Erythroblast (primary cell): ENCODE data around the gene SPTLC2.

Experiments used
- DNase-seq, 2 experiments: peaks; one replicate each; lab custom pipeline; 2025; lab: John Stamatoyannopoulos, UW
- GATA1 ChIP-seq: IDR thresholded peaks from 2 replicates; pipeline ENCODE4 v1.6.1; 2011; ENCODE audit warnings: low read depth, mild to moderate bottlenecking, control low read depth, low read length, moderate library complexity
- POLR2A ChIP-seq: IDR thresholded peaks from 2 replicates; pipeline ENCODE4 v1.6.1; 2011; ENCODE audit warnings: mild to moderate bottlenecking, low read length

SPTLC2 gene

GRCh38 chr14:77585385-77585784 is 31.1 kb downstream of the SPTLC2 start:
- no peak for TF ChIP-seq POLR2A
- TF ChIP-seq GATA1, result no peak
- DNase-seq, result no peak

- TF ChIP-seq GATA1 (no peak), POLR2A (no peak)
- no peak for DNase-seq
Measured at GRCh38 chr14:77584809-77585208, 31.6 kb downstream of the SPTLC2 start.

- TF ChIP-seq GATA1, result no peak
- no peak for TF ChIP-seq POLR2A
- no peak for DNase-seq
Measured at GRCh38 chr14:77583657-77584056, 32.8 kb downstream of the SPTLC2 start.

GRCh38 chr14:77582511-77582910 is 33.9 kb downstream of the SPTLC2 start:
- TF ChIP-seq POLR2A, result no peak
- no peak for TF ChIP-seq GATA1
- no peak for DNase-seq

- peak; percentile 35 to 42 for DNase-seq
Measured at GRCh38 chr14:77580964-77581505, 35.4 kb downstream of the SPTLC2 start.

GRCh38 chr14:77580477-77580876 is 36.0 kb downstream of the SPTLC2 start:
- no peak for DNase-seq
- TF ChIP-seq POLR2A (no peak), GATA1 (no peak)

More at GRCh38 chr14:77580964-77581505, 35.4 kb downstream of the SPTLC2 start:
- TF ChIP-seq GATA1, result no peak
- TF ChIP-seq POLR2A, result no peak

- TF ChIP-seq GATA1, result no peak
- TF ChIP-seq POLR2A, result no peak
- DNase-seq, result no peak
Measured at GRCh38 chr14:77579780-77580179, 36.7 kb downstream of the SPTLC2 start.

- no peak for TF ChIP-seq GATA1
- TF ChIP-seq POLR2A, result no peak
- DNase-seq, result no peak
Measured at GRCh38 chr14:77579065-77579464, 37.4 kb downstream of the SPTLC2 start.

GRCh38 chr14:77574446-77575115 is 41.9 kb downstream of the SPTLC2 start:
- no peak for DNase-seq
- TF ChIP-seq GATA1 (no peak), POLR2A (no peak)

GRCh38 chr14:77573964-77574363 is 42.5 kb downstream of the SPTLC2 start:
- TF ChIP-seq GATA1, result no peak
- no peak for TF ChIP-seq POLR2A

GRCh38 chr14:77570706-77571268 is 45.6 kb downstream of the SPTLC2 start:
- DNase-seq, result peak in 1 of 2 experiments; percentile 8
- no peak for TF ChIP-seq POLR2A
- no peak for TF ChIP-seq GATA1

More at GRCh38 chr14:77573964-77574363, 42.5 kb downstream of the SPTLC2 start:
- no peak for DNase-seq

- no peak for DNase-seq
- TF ChIP-seq POLR2A, result no peak
- no peak for TF ChIP-seq GATA1
Measured at GRCh38 chr14:77565994-77566305, 50.5 kb downstream of the SPTLC2 start.

GRCh38 chr14:77565289-77565993 is 51.0 kb downstream of the SPTLC2 start:
- TF ChIP-seq POLR2A (no peak), GATA1 (no peak)
- no peak for DNase-seq

GRCh38 chr14:77562681-77563080 is 53.8 kb downstream of the SPTLC2 start:
- no peak for DNase-seq
- TF ChIP-seq POLR2A (no peak), GATA1 (no peak)
